Measurements from ENCODE around the gene ZNF81. TPM values are rescaled to one million over a fixed set of nuclear protein-coding genes. Genes with fewer than 3 reads are reported as not detected.

Gene ZNF81
- total and polyA plus RNA-seq, 2 of the 13 experiments (the other 11 are each of a cell fraction or from before 2014, with no cell fraction given), result 1.4 to 3.2 TPM

- DNase-seq (ENCODE audit: low spot score) (no peak), ATAC-seq (no peak), FAIRE-seq (no peak)
- TF ChIP-seq, protein P1, sequence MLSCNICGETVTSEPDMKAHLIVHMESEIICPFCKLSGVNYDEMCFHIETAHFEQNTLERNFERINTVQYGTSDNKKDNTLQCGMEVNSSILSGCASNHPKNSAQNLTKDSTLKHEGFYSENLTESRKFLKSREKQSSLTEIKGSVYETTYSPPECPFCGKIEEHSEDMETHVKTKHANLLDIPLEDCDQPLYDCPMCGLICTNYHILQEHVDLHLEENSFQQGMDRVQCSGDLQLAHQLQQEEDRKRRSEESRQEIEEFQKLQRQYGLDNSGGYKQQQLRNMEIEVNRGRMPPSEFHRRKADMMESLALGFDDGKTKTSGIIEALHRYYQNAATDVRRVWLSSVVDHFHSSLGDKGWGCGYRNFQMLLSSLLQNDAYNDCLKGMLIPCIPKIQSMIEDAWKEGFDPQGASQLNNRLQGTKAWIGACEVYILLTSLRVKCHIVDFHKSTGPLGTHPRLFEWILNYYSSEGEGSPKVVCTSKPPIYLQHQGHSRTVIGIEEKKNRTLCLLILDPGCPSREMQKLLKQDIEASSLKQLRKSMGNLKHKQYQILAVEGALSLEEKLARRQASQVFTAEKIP (CRISPR knock-in tag; IDR thresholded peaks at IDR 0.05; ENCODE audit: borderline replicate concordance), result no peak
- TF ChIP-seq STAT5B (CRISPR knock-in tag; IDR thresholded peaks at IDR 0.05) (no peak), KMT2A (CRISPR knock-in tag; IDR thresholded peaks at IDR 0.05) (no peak), SIX1 (CRISPR knock-in tag; IDR thresholded peaks at IDR 0.05; ENCODE audit: borderline replicate concordance) (no peak)
- TF ChIP-seq, protein P2, sequence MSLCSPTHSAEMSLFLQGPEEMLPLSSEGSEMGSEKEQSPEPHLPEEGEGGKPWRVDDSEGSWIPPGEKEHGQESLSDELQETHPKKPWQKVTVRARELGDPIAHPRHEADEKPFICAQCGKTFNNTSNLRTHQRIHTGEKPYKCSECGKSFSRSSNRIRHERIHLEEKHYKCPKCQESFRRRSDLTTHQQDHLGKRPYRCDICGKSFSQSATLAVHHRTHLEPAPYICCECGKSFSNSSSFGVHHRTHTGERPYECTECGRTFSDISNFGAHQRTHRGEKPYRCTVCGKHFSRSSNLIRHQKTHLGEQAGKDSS (CRISPR knock-in tag; IDR thresholded peaks at IDR 0.05; ENCODE audit: borderline replicate concordance, low read depth), result no peak
- TF ChIP-seq, protein P3, sequence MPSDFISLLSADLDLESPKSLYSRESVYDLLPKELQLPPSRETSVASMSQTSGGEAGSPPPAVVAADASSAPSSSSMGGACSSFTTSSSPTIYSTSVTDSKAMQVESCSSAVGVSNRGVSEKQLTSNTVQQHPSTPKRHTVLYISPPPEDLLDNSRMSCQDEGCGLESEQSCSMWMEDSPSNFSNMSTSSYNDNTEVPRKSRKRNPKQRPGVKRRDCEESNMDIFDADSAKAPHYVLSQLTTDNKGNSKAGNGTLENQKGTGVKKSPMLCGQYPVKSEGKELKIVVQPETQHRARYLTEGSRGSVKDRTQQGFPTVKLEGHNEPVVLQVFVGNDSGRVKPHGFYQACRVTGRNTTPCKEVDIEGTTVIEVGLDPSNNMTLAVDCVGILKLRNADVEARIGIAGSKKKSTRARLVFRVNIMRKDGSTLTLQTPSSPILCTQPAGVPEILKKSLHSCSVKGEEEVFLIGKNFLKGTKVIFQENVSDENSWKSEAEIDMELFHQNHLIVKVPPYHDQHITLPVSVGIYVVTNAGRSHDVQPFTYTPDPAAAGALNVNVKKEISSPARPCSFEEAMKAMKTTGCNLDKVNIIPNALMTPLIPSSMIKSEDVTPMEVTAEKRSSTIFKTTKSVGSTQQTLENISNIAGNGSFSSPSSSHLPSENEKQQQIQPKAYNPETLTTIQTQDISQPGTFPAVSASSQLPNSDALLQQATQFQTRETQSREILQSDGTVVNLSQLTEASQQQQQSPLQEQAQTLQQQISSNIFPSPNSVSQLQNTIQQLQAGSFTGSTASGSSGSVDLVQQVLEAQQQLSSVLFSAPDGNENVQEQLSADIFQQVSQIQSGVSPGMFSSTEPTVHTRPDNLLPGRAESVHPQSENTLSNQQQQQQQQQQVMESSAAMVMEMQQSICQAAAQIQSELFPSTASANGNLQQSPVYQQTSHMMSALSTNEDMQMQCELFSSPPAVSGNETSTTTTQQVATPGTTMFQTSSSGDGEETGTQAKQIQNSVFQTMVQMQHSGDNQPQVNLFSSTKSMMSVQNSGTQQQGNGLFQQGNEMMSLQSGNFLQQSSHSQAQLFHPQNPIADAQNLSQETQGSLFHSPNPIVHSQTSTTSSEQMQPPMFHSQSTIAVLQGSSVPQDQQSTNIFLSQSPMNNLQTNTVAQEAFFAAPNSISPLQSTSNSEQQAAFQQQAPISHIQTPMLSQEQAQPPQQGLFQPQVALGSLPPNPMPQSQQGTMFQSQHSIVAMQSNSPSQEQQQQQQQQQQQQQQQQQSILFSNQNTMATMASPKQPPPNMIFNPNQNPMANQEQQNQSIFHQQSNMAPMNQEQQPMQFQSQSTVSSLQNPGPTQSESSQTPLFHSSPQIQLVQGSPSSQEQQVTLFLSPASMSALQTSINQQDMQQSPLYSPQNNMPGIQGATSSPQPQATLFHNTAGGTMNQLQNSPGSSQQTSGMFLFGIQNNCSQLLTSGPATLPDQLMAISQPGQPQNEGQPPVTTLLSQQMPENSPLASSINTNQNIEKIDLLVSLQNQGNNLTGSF (CRISPR knock-in tag; IDR thresholded peaks at IDR 0.05), result no peak
- intact Hi-C loops (cut with micrococcal nuclease; ENCODE audit: unreplicated experiment) (no loop called here), in situ Hi-C loops (cut with HindIII; ENCODE audit: extremely low pct_ligation_motif_present, low pct_unique_long_range_greater_than_20kb) (no loop called here)
- Histone ChIP-seq H3K9me3 (ENCODE audit: low read length) (no peaks in the 10 kb centered on the region), H3K79me2 (ENCODE audit: insufficient read depth, low read length) (no peaks in the 10 kb centered on the region), H3K36me3 (replicated peaks in 1 of 2; ENCODE audit: control insufficient read depth in 1 of 2, insufficient read depth in 2 of 2, low read length in 2 of 2) (no peaks in the 10 kb centered on the region), H3K9ac (ENCODE audit: insufficient read depth, low read depth, low read length) (no peak overlapping the region), H3K4me1 (ENCODE audit: insufficient read depth, low read length) (no peaks in the 10 kb centered on the region), H4K20me1 (ENCODE audit: insufficient read depth, low read length) (no peaks in the 10 kb centered on the region), H2AFZ (ENCODE audit: low read length) (no peak overlapping the region), H3K4me2 (ENCODE audit: low read depth, low read length) (no peak overlapping the region), H3K27ac (ENCODE audit: extremely low read length, insufficient read depth, low read length) (no peak overlapping the region), H3K27me3 (ENCODE audit: control insufficient read depth in 1 of 2, insufficient read depth in 2 of 2, low read length in 2 of 2) (no peaks in the 10 kb centered on the region; a peak in 1 of 5 replicates), H3K4me3 (replicated peaks in 1 of 3; ENCODE audit: insufficient read depth in 1 of 3, low read depth in 2 of 3, low read length in 3 of 3) (no peak overlapping the region)
- POLR2A ChIA-PET, result no interaction called here
- 17% methylated on average over 6 of the region's 9 CpGs for WGBS (ENCODE audit: low lambda C conversion rate)
- CTCF ChIA-PET (ENCODE audit: low intra/inter-chr PET ratio, low total read pairs), result no interaction called here
- BruUV-seq (replicated peaks), result no TSS peak
Observed at GRCh38 chrX:47808904-47809788, 27.6 kb upstream of the ZNF81 start.
